Measurements from ENCODE around the gene CAMTA2.

GRCh38 chr17:5024604-5025003, 37.1 kb upstream of the CAMTA2 start:
- TF ChIP-seq, protein P1, sequence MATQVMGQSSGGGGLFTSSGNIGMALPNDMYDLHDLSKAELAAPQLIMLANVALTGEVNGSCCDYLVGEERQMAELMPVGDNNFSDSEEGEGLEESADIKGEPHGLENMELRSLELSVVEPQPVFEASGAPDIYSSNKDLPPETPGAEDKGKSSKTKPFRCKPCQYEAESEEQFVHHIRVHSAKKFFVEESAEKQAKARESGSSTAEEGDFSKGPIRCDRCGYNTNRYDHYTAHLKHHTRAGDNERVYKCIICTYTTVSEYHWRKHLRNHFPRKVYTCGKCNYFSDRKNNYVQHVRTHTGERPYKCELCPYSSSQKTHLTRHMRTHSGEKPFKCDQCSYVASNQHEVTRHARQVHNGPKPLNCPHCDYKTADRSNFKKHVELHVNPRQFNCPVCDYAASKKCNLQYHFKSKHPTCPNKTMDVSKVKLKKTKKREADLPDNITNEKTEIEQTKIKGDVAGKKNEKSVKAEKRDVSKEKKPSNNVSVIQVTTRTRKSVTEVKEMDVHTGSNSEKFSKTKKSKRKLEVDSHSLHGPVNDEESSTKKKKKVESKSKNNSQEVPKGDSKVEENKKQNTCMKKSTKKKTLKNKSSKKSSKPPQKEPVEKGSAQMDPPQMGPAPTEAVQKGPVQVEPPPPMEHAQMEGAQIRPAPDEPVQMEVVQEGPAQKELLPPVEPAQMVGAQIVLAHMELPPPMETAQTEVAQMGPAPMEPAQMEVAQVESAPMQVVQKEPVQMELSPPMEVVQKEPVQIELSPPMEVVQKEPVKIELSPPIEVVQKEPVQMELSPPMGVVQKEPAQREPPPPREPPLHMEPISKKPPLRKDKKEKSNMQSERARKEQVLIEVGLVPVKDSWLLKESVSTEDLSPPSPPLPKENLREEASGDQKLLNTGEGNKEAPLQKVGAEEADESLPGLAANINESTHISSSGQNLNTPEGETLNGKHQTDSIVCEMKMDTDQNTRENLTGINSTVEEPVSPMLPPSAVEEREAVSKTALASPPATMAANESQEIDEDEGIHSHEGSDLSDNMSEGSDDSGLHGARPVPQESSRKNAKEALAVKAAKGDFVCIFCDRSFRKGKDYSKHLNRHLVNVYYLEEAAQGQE (IDR thresholded peaks at IDR 0.05; ENCODE audit: insufficient read depth in 1 of 2, low read depth in 2 of 2, low read length in 2 of 2): no peak
- no peak for TF ChIP-seq SIN3A (IDR thresholded peaks at IDR 0.05; ENCODE audit: borderline replicate concordance, insufficient read depth, low read length)
- no peak for TF ChIP-seq TAF1 (IDR thresholded peaks at IDR 0.05; ENCODE audit: borderline replicate concordance, insufficient read depth, low read length)
- no peak for TF ChIP-seq POLR2AphosphoS5 (IDR thresholded peaks at IDR 0.05; ENCODE audit: low read depth, low read length)
